ENCODE data around the gene LRP8.

DNA sequence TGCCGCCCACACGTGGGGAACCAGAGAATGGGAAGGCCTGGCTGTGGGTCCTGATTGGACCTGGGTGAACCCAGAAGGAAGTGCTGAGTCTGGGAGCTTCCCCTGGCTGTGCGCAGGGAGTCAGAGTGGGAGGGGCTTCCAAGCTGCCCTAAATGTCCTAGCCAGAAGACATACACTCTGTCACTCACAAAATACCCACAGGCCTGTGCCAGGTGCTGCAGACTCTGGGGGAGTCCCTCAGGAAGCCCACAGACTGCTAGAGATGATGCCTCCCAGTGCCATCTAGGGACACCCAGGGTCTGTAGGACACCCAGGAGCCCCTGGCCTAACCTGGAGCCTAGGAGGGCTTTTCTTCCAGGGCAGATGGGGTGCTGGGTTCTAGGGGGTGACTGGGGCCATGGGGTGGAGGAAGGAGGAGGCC, 33.7 kb upstream of the LRP8 start:
- TF ChIP-seq POLR2A (IDR thresholded peaks at IDR 0.05; ENCODE audit: insufficient read depth in 1 of 2, low read depth in 2 of 2, low read length in 2 of 2) (no peak), CTCF (CRISPR knock-in tag; IDR thresholded peaks at IDR 0.05) (no peak), ZNF549 (CRISPR knock-in tag; IDR thresholded peaks at IDR 0.05) (no peak), ZBTB10 (CRISPR knock-in tag; IDR thresholded peaks at IDR 0.05; ENCODE audit: borderline replicate concordance) (no peak)
